WI38 (cell line): ENCODE data around the gene PDPR.
"Not testable (repeated sequence)": the region's sequence is repeated elsewhere in the genome, so short reads cannot be mapped to it uniquely, and the experiment has no call there.

ENCODE experiments used
- H3K4me3 ChIP-seq: 2 replicates; pipeline ENCODE4 v1.5.1; 2011; ENCODE audit warnings: low read depth, mild to moderate bottlenecking, control low read depth, low read length

PDPR gene

GRCh38 chr16:70199170-70199569 is 85.0 kb downstream of the PDPR start:
- not testable (repeated sequence) for H3K4me3 ChIP-seq

GRCh38 chr16:70200063-70200462 is 85.9 kb downstream of the PDPR start:
- H3K4me3 ChIP-seq = not testable (repeated sequence)

GRCh38 chr16:70203508-70203907 is 89.4 kb downstream of the PDPR start:
- not testable (repeated sequence) for H3K4me3 ChIP-seq

GRCh38 chr16:70204010-70204409 is 89.9 kb downstream of the PDPR start:
- not testable (repeated sequence) for H3K4me3 ChIP-seq

GRCh38 chr16:70204668-70205405 is 90.7 kb downstream of the PDPR start:
- H3K4me3 ChIP-seq = not testable (repeated sequence)

GRCh38 chr16:70206382-70206781 is 92.2 kb downstream of the PDPR start:
- H3K4me3 ChIP-seq = not testable (repeated sequence)
